Activated effector memory CD4-positive, alpha-beta T cell treated with Interleukin-2 at 50 U/mL for 16 hours (primary cell): ENCODE measurements around the gene DPYSL4.

Experiments
- DNase-seq: peaks from one replicate; pipeline ENCODE4 v3.0.0-alpha.2; 2020

DPYSL4 gene

GRCh38 chr10:132197271-132198067 lies 10.7 kb downstream of the DPYSL4 start:
- DNase-seq = no peak

GRCh38 chr10:132198068-132198370 lies 11.3 kb downstream of the DPYSL4 start:
- DNase-seq = no peak

GRCh38 chr10:132198381-132199181 lies 11.8 kb downstream of the DPYSL4 start:
- no peak for DNase-seq

- DNase-seq = no peak
These were observed 12.6 kb downstream of the DPYSL4 start for GRCh38 chr10:132199268-132199853.

GRCh38 chr10:132199854-132200311 lies 13.1 kb downstream of the DPYSL4 start:
- no peak for DNase-seq

GRCh38 chr10:132200344-132201110 lies 13.8 kb downstream of the DPYSL4 start:
- no peak for DNase-seq

GRCh38 chr10:132201111-132201969 lies 14.6 kb downstream of the DPYSL4 start:
- DNase-seq = no peak

- no peak for DNase-seq
These were observed 15.6 kb downstream of the DPYSL4 start for GRCh38 chr10:132202070-132202970.

- no peak for DNase-seq
These were observed 16.7 kb downstream of the DPYSL4 start for GRCh38 chr10:132203256-132204077.

- DNase-seq = no peak
These were observed 17.5 kb downstream of the DPYSL4 start for GRCh38 chr10:132204078-132204780.

- DNase-seq = no peak
These were observed 18.2 kb downstream of the DPYSL4 start for GRCh38 chr10:132204781-132205473.

GRCh38 chr10:132205650-132206376 lies 19.1 kb downstream of the DPYSL4 start:
- no peak for DNase-seq

- DNase-seq = no peak
These were observed 19.6 kb downstream of the DPYSL4 start for GRCh38 chr10:132206377-132206745.

GRCh38 chr10:132206806-132207535 lies 20.2 kb downstream of the DPYSL4 start:
- DNase-seq = no peak

- DNase-seq = no peak
These were observed 21.1 kb downstream of the DPYSL4 start for GRCh38 chr10:132207536-132208461.

- no peak for DNase-seq
These were observed 21.8 kb downstream of the DPYSL4 start for GRCh38 chr10:132208462-132209050.
